ENCODE results near the gene ERCC5.

- TF ChIP-seq CTCF (IDR thresholded peaks at IDR 0.05; ENCODE audit: control extremely low read depth in 1 of 3, insufficient read depth in 1 of 3, low read depth in 1 of 3, low read length in 3 of 3): no peak
- TF ChIP-seq JUN (IDR thresholded peaks at IDR 0.05; ENCODE audit: low read depth, low read length): no peak
- TF ChIP-seq SIN3A (conservative IDR thresholded peaks at IDR 0.05 in 1 of 2, IDR thresholded peaks at IDR 0.05 in 1 of 2; ENCODE audit: low read depth in 1 of 2, low read length in 2 of 2): no peak
- TF ChIP-seq ZNF274 (IDR thresholded peaks at IDR 0.05; ENCODE audit: borderline replicate concordance, extremely low read depth, low read length): no peak
- no peak for TF ChIP-seq SP2 (IDR thresholded peaks at IDR 0.05; ENCODE audit: low read length)
- TF ChIP-seq GABPA (IDR thresholded peaks at IDR 0.05; ENCODE audit: borderline replicate concordance, insufficient read depth, low read length): no peak
- TF ChIP-seq POLR2AphosphoS5 (IDR thresholded peaks at IDR 0.05; ENCODE audit: low read depth, low read length): no peak
- no peak for TF ChIP-seq TCF12 (IDR thresholded peaks at IDR 0.05; ENCODE audit: low read depth, low read length)
- no peak for TF ChIP-seq RNF2 (IDR thresholded peaks at IDR 0.05; ENCODE audit: borderline replicate concordance, low read depth, low read length, missing control alignments, poor library complexity, severe bottlenecking)
- no peak for TF ChIP-seq BCL11A (IDR thresholded peaks at IDR 0.05; ENCODE audit: low read depth in 2 of 2, low read length in 2 of 2)
- TF ChIP-seq JUND (IDR thresholded peaks at IDR 0.05; ENCODE audit: low read length): no peak
- TF ChIP-seq POLR2A (IDR thresholded peaks at IDR 0.05; ENCODE audit: control extremely low read depth in 1 of 2, low read depth in 2 of 2, low read length in 2 of 2): no peak
- TF ChIP-seq SAP30 (IDR thresholded peaks at IDR 0.05; ENCODE audit: insufficient read depth, insufficient replicate concordance, low read length): no peak
- TF ChIP-seq SP1 (IDR thresholded peaks at IDR 0.05; ENCODE audit: low read depth, low read length): no peak
These were observed 33.1 kb upstream of the ERCC5 start for GRCh38 chr13:102812611-102813287.
